Measurements from ENCODE around the gene JUNB.

Gene JUNB

DNA sequence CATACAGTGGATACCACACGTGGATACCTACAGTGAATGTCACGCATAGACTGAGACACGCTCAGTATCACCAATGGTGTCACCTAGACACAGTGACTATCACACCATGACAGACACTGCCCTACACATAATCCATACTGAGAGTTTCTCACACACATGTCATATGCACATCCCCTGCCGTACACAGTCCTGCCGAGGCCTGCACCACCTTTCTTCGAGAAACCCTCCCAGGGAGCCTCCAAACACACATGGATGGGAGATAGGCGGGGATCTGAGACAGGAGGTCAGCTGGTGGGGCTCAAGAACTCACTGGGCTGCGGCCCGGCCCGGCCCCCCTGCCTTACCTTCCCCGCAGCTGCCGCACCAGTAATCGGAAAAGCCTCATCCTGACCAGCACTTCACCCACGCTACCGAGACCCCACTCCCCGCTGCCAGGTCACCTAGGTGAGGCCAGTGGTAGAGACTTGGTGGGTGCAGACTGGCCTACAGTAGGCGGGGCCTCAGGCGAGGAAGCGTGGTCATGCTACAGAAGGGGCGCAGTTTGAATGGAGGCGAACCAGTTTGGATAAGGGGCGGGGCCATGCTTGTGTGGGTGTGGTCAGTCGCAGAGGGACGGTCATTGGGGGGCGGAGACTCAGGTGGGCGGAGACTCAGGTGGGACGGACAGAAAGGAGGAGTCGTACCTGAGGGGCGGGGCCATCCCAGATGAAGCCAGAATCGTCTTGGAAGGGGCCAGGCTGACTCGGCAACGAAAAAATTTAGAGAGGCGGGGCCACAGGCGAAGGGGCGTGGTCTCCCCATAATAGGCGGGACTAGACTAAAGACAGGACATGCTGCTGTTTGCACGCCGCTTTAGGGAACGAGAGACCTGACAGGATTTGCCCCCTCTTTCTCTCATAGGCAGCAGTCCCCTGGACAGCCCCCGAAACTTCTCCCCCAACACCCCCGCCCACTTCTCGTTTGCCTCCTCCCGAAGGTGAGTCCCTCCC lies 49.1 kb downstream of the JUNB start:
- DNase-seq (ENCODE audit: low read depth in 2 of 2, low spot score in 1 of 2), result no peak

DNA sequence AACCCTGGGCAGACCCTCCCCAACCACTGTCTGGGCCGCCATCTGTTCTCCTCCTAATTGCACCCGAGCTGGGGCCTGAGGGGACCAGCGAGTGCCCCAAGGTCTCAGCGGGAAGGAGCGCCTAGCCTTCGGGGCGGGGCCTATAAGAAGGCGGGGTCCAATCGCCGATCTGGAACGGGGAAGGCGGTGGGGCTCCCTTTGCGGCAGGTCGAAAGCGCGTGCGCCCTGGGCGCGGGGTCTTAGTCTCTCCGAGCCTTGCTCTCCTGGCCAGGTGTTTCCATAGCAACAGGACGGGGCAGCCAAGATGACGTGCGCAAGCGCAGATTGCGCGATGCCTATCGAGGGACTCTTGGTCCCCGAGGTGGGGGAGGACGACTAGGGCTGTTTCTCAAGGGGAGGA lies 49.8 kb downstream of the JUNB start:
- DNase-seq (ENCODE audit: low read depth in 2 of 2, low spot score in 1 of 2), result no peak

DNA sequence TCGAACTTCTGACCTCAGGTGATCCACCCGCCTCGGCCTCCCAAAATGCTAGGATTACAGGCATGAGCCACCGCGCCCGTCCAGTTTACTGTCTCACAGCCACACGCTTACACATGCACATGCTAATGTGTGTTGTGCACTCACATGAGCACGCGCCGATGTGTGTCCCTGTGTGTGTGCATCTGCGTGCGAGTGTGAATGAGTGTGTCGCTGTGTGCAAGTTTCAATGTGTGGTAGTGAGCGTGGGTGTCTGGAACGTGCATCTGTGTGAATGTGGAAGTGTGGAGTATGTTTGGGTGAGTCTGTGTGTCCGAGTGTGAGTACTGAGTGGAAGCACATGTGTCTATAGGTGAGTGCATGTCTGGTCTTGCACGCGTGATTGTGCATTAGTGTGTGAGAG lies 51.2 kb downstream of the JUNB start:
- DNase-seq (ENCODE audit: low read depth in 2 of 2, low spot score in 1 of 2), result no peak
